Renal cortical epithelial cell (primary cell): ENCODE measurements around the gene GSX1. TPM values are rescaled to one million over a fixed set of nuclear protein-coding genes. Genes with fewer than 3 reads are reported as not detected.
"Not testable (repeated sequence)": the region's sequence is repeated elsewhere in the genome, so short reads cannot be mapped to it uniquely, and the experiment has no call there.

Experiments used
- DNase-seq: peaks from one replicate; pipeline ENCODE4 v3.0.0-alpha.2; 2011; ENCODE audit warnings: low read depth
- total RNA-seq: library from RNA; depleted of rRNA; stranded (reverse); fragments of >200 nt; gene quantifications from 2 replicates; pipeline ENCODE4 v1.2.3, GENCODE V29; 2014

Gene GSX1
- total RNA-seq, 1 donor from 2014 or later, result not detected

GRCh38 chr13:27794368-27794691, 2.0 kb downstream of the GSX1 start:
- no peak for DNase-seq

GRCh38 chr13:27794921-27795717, 2.8 kb downstream of the GSX1 start:
- no peak for DNase-seq

GRCh38 chr13:27795718-27796019, 3.4 kb downstream of the GSX1 start:
- no peak for DNase-seq

GRCh38 chr13:27796544-27797227, 4.4 kb downstream of the GSX1 start:
- DNase-seq, result no peak

- DNase-seq, result no peak
Measured at GRCh38 chr13:27797228-27797624, 4.9 kb downstream of the GSX1 start.

- DNase-seq, result no peak
Measured at GRCh38 chr13:27806744-27807387, 14.6 kb downstream of the GSX1 start.

- DNase-seq, result no peak
Measured at GRCh38 chr13:27808851-27809550, 16.7 kb downstream of the GSX1 start.

GRCh38 chr13:27810009-27810408, 17.7 kb downstream of the GSX1 start:
- DNase-seq, result no peak

- no peak for DNase-seq
Measured at GRCh38 chr13:27810461-27810860, 18.2 kb downstream of the GSX1 start.

- DNase-seq, result no peak
Measured at GRCh38 chr13:27813826-27814225, 21.5 kb downstream of the GSX1 start.

GRCh38 chr13:27817832-27818231, 25.5 kb downstream of the GSX1 start:
- not testable (repeated sequence) for DNase-seq

- no peak for DNase-seq
Measured at GRCh38 chr13:27820524-27821482, 28.5 kb downstream of the GSX1 start.

- no peak for DNase-seq
Measured at GRCh38 chr13:27821566-27821965, 29.3 kb downstream of the GSX1 start.

- no peak for DNase-seq
Measured at GRCh38 chr13:27822258-27822872, 30.1 kb downstream of the GSX1 start.

GRCh38 chr13:27822873-27823311, 30.6 kb downstream of the GSX1 start:
- DNase-seq, result no peak

- DNase-seq, result no peak
Measured at GRCh38 chr13:27824121-27824520, 31.8 kb downstream of the GSX1 start.

- DNase-seq, result no peak
Measured at GRCh38 chr13:27825072-27825471, 32.8 kb downstream of the GSX1 start.

- peak; percentile 66 for DNase-seq
Measured at GRCh38 chr13:27826379-27827353, 34.4 kb downstream of the GSX1 start.

GRCh38 chr13:27827646-27828045, 35.4 kb downstream of the GSX1 start:
- DNase-seq, result no peak

GRCh38 chr13:27830010-27830409, 37.7 kb downstream of the GSX1 start:
- no peak for DNase-seq
